ENCODE measurements around the gene IFNL1.

Gene IFNL1

GRCh38 chr19:39341129-39341718 lies 45.0 kb downstream of the IFNL1 start:
- H3K27ac ChIP-seq: peak overlapping the region; percentile 67
- no peak for TF ChIP-seq ZFX (IDR thresholded peaks at IDR 0.05; ENCODE audit: borderline replicate concordance)
- TF ChIP-seq CTCF (IDR thresholded peaks at IDR 0.05): no peak

- TF ChIP-seq ZFX (IDR thresholded peaks at IDR 0.05; ENCODE audit: borderline replicate concordance): no peak
- peak; percentile 88 for TF ChIP-seq CTCF (IDR thresholded peaks at IDR 0.05)
- H3K27ac ChIP-seq: peak within 1 kb of the TSS; percentile 67
Measured at GRCh38 chr19:39341719-39342604, 45.8 kb downstream of the IFNL1 start, which contains the start of gene SAMD4B. TSS of gene SAMD4B (plus strand) at chr19:39342421. CDS start at chr19:39356894, 14,473 bp downstream.

GRCh38 chr19:39342647-39343305 lies 46.6 kb downstream of the IFNL1 start:
- peak overlapping the region; percentile 67 for H3K27ac ChIP-seq
- TF ChIP-seq ZFX (IDR thresholded peaks at IDR 0.05; ENCODE audit: borderline replicate concordance) (no peak), CTCF (IDR thresholded peaks at IDR 0.05) (no peak)

- no peak for TF ChIP-seq CTCF (IDR thresholded peaks at IDR 0.05)
- no peak for TF ChIP-seq ZFX (IDR thresholded peaks at IDR 0.05; ENCODE audit: borderline replicate concordance)
- H3K27ac ChIP-seq: no peak overlapping the region
Measured at GRCh38 chr19:39345956-39346355, 49.7 kb downstream of the IFNL1 start.

GRCh38 chr19:39347332-39348164 lies 51.3 kb downstream of the IFNL1 start:
- no peak overlapping the region for H3K27ac ChIP-seq
- TF ChIP-seq ZFX (IDR thresholded peaks at IDR 0.05; ENCODE audit: borderline replicate concordance) (no peak), CTCF (IDR thresholded peaks at IDR 0.05) (no peak)
